HG02623 (cell line): Measurements from ENCODE around the gene DHRS13.
"Not testable (repeated sequence)": the region's sequence is repeated elsewhere in the genome, so short reads cannot be mapped to it uniquely, and the experiment has no call there.

ENCODE experiments used
- ATAC-seq: cut with Tn5 transposase; IDR thresholded peaks from one replicate; pipeline ENCODE4 v1.9.1; 2021; ENCODE audit warnings: moderate library complexity; ENCODE audit not compliant: unreplicated experiment

DHRS13 gene

GRCh38 chr17:28885363-28885762 is 17.5 kb downstream of the DHRS13 start:
- ATAC-seq = no peak

- no peak for ATAC-seq
Observed at GRCh38 chr17:28883967-28884702, 18.7 kb downstream of the DHRS13 start.

- ATAC-seq = no peak
Observed at GRCh38 chr17:28882154-28882895, 20.6 kb downstream of the DHRS13 start.

GRCh38 chr17:28881533-28882056 is 21.3 kb downstream of the DHRS13 start:
- no peak for ATAC-seq

- ATAC-seq = no peak
Observed at GRCh38 chr17:28880572-28880945, 22.3 kb downstream of the DHRS13 start.

GRCh38 chr17:28879886-28880571 is 22.9 kb downstream of the DHRS13 start:
- ATAC-seq = no peak

- no peak for ATAC-seq
Observed at GRCh38 chr17:28878981-28879380, 23.9 kb downstream of the DHRS13 start.

GRCh38 chr17:28878158-28878910 is 24.5 kb downstream of the DHRS13 start:
- ATAC-seq = no peak

GRCh38 chr17:28877150-28877711 is 25.6 kb downstream of the DHRS13 start:
- ATAC-seq = not testable (repeated sequence)

GRCh38 chr17:28875848-28876550 is 26.9 kb downstream of the DHRS13 start:
- ATAC-seq = no peak

- no peak for ATAC-seq
Observed at GRCh38 chr17:28874750-28875149, 28.1 kb downstream of the DHRS13 start.

GRCh38 chr17:28873839-28874238 is 29.0 kb downstream of the DHRS13 start:
- ATAC-seq = no peak

GRCh38 chr17:28871056-28871579 is 31.8 kb downstream of the DHRS13 start:
- peak; percentile 72 for ATAC-seq

GRCh38 chr17:28867276-28867675 is 35.6 kb downstream of the DHRS13 start:
- ATAC-seq = no peak

GRCh38 chr17:28865946-28866752 is 36.7 kb downstream of the DHRS13 start:
- no peak for ATAC-seq

GRCh38 chr17:28864991-28865849 is 37.7 kb downstream of the DHRS13 start:
- no peak for ATAC-seq

GRCh38 chr17:28863953-28864352 is 38.9 kb downstream of the DHRS13 start:
- ATAC-seq = no peak

GRCh38 chr17:28862561-28862960 is 40.3 kb downstream of the DHRS13 start:
- no peak for ATAC-seq
